ENCODE results near the gene INPP4B.
A peak's percentile ranks its signal among the peaks of the same experiment; 100 is the strongest.

Gene INPP4B

GRCh38 chr4:142379277-142380051, 466.6 kb downstream of the INPP4B start:
- no peak for DNase-seq

DNA sequence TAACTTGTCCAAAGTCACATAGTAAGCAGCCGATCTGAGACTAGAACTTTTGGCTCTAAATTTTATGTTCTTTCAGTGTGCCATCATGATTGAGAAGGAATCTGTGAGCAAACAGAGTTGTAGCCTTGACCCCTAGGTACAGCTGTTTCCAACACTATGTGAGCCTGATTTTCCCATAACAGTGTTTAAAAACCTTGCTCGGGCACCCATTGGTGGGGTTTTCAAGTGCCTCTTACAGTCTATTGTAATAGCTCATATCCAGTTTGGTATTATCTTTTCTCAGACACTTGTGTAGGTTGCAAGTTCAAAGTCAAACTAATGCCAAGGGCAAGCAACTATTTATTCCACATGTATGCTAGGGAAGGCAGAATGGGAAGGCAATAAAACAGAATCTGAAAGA, 467.9 kb downstream of the INPP4B start:
- no peak for DNase-seq

- DNase-seq: no peak
These were observed 468.6 kb downstream of the INPP4B start for GRCh38 chr4:142377342-142378091.

- no peak for DNase-seq
These were observed 469.9 kb downstream of the INPP4B start for GRCh38 chr4:142376204-142376603.

DNA sequence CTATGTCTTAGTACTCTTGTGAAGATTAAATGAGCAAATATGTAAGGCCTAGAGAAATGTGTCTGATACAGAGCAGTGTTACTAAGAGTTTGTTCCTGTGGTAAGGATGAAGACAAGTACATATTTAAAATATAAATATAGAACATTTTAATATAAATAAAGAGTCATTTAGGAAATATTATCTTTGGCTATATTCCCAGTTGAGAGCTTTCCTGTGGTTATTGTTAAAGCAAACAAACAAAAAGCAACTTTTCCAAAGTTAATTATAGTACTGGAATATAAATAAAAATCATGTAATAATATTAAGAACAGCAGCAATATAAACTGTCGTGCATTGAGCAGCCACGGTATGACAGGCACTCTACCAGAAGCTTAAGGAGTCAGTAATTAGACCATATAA, 472.5 kb downstream of the INPP4B start:
- DNase-seq: no peak

GRCh38 chr4:142372530-142373260, 473.4 kb downstream of the INPP4B start:
- DNase-seq: no peak

- DNase-seq: no peak
These were observed 477.0 kb downstream of the INPP4B start for GRCh38 chr4:142369141-142369540.

DNA sequence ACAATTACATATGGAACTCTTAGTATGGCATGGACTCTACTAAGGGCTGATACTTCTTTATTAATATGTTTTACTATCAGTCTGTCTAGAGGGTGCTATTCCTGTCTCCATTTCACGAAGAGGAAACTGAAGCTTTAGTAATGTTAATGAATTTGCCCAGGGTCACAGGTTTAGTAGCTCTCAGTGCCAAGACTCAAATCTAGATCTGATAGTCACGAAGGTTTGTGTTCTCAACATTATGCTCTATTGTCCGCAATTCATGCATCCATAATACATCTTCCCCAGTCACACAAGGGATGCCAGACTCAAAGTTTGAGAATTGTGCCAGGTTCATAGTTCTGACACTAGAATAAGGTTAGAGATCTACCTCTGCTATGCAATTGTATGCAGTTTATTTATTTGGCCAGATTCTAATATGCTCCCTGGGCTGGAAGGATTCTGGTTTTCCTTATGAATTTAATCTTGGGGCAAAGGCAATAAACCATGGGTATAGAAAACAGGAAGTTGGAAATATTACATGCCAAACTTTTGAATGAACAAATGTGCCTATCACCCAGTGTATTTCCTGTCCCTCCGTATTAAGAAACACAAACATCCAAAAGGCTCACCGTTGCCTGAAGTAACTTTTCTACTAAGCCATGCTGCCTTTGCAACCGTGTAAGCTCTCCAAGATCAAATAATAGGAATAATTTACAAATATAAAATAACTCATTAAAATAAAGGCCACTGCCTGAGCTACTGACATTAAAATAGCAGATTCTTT, 478.5 kb downstream of the INPP4B start:
- DNase-seq: no peak

GRCh38 chr4:142366769-142367181, 479.3 kb downstream of the INPP4B start:
- DNase-seq: no peak

DNA sequence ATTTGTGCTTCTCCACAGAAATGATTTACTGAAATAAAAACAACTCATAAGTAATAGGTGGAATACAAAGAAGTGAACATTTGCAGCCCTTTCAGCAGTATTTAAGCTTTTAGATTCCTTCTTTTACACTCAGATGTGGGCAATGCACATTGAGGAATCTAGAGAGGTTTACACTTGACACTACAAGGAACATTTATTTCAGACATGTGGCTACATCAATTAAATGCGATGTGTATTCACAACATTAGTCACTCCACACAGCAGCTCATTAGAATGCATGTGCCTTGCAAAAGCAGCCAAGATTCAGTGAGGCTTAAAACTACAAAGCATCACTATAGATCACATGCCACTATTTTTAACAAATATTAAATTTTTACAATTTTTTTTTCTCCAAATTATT, 480.7 kb downstream of the INPP4B start:
- DNase-seq: no peak

GRCh38 chr4:142363686-142364085, 482.4 kb downstream of the INPP4B start:
- DNase-seq: no peak

DNA sequence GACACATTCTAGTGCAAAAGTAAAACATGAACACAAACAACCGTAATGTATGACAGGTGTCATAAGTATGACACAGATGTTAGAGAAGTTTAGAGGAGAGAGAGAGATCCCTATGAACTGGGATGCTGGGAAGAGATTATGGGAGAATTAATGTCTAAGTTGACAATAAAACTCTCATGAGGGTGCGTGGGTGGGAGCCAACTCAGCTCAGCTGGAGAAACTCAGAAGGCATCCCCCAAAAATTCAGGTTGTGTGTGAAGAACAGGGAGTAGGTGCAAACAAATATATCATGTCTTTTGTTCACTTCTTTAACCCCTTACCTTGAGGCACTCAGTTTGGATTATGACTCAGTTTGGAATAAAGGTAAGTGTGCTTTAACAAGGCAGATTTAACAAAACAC, 484.1 kb downstream of the INPP4B start:
- DNase-seq: peak in 1 of 56 donors; percentile 20

DNA sequence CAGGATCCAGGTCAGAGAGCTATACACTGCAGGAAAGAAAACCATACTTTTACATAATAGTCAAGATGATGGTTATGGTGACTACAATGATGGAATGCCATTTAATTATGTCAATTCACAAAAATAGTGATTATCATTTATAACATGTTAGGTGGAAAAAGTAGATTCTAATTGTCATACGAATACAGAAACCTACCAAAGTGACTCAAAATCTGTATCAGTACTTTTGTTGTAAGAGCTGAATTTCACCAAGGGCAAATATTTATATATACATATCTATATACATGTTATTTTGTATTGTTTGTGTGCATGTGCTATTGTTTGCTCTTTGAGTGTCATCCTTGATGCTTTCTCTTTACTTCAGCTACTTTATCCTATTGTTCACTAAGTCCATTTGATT, 485.4 kb downstream of the INPP4B start:
- DNase-seq: no peak

- DNase-seq: peak in 4 of 56 donors; percentile 0 to 27 (median 16)
These were observed 487.4 kb downstream of the INPP4B start for GRCh38 chr4:142358656-142359055.

DNA sequence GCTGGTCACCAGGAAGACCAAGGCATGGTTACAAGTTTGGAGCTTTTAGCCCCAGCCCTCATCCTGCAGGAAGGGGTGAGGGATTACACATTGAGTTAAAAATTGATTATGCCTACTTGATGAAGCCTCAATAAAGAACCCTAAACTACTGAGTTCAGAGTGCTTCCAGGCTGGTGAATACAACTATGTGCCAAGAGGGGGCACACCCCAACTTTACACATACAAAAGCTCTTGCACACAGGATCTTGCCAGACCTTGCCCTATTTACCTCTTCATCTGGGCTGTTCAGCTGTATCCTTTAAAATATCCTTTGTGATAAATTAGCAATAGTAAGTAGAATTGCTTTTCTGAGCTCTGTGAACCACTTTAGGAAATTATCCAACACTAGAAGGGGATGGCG, 489.3 kb downstream of the INPP4B start:
- DNase-seq: no peak

DNA sequence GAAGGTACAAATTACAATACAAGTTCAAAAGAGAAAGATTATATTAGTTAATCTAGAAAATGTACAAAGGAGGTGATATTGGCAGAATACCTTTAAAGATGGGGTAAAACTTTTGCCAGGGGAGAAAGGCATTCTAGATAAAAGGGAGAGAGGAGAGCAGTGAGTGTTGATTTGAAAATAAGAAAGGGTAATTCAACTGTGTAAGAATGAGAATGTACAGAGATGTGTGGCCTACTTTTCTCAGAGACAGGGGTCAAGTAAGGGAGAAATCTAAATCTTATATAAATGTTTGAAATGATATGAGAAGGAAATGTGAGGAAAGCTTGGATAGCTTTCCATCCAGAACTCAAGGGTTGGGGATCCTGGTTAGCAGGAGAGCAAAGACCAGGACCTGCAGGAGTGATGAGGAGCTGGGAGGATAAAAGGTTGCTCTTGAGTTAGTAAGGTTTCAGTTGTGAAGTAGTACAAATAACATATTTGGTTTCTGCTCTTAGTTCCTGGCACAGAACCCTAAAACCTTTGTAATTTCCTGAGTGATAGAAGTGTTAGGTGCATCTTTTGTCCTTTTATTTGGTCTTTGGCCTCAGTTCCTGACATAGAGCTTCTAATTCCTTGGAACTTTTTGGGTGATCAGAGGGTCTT, 489.9 kb downstream of the INPP4B start:
- no peak for DNase-seq

DNA sequence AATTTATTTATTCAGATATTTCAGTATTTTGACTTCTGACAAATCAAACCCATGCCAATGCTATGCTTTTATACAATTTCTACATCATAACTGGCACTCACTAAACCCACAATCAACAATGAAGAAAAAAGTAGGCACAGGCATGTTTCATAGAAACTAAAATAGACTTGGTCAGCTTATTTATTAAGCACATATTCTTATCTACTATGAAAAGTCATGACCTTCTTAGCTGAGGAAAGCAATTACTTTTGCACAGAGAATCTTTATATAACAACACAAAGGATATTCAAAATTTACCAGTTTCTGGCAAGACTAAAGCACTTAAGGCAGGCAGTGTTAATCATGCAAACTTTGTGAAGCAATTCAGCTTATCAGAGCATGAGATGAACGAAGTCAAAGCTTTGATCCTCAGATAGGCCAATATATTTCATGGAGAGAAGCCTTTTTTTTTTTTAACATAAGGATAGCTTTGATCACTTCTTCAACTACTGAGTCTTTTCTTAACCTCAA, 490.6 kb downstream of the INPP4B start:
- DNase-seq: no peak

DNA sequence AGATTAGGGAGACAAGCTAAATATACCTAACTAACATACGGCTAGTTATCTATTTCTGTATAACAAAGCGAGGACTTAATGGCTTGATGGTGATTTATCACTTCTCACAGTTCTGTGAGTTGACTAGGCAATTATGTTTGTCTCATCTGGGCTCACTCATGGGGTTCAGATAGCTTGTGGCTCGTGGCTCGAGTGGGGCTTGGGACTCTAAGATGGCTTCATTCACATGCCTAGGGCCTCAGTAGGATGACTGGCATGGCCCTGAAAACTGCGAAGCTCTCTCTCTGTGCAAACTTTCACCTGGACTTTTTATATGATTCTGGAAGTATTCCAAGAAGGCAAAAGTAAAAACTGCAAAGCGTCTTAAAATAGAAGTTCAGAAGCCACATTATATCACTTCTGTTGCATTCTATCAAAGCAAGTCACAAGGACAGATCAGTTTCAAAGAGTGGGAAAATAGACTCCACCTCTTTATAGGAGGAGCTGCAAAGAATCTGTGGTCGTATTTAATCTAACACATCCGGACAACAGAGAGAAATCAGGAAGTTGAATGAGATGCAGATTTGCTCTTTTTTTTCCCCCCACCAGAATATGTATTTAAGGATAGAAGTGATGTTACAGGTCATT, 491.2 kb downstream of the INPP4B start:
- DNase-seq: no peak

DNA sequence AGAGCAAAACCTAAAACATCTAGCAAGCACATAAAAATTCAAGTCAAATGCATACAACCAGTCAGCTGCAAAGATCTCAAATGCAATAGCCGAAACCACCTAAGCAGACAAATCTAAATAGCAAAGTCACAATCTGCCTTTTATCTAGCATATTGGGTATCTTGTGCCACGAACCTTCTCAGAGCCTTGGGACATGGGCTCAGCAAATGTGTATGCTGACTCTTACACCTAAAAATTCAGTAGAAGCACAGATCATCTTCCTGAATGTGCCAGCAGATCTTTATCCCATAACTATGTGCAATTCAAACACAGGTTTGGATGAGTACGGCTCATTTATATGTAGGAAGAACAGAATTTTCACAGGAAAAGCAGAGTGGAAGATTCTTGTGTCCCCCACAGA, 492.1 kb downstream of the INPP4B start:
- DNase-seq: no peak

GRCh38 chr4:142353149-142353738, 492.9 kb downstream of the INPP4B start:
- peak in 1 of 56 donors; percentile 3 for DNase-seq

Measured in nucleus accumbens (tissue), 56 donors.